Naive thymus-derived CD4-positive, alpha-beta T cell (primary cell): Measurements from ENCODE around the gene TEX53. TPM values are rescaled to one million over a fixed set of nuclear protein-coding genes. Genes with fewer than 3 reads are reported as not detected.

Experiments
- ATAC-seq: fragments of 150-1000 bp; cut with Tn5 transposase; 2 replicates; pipeline ENCODE4 v1.10.0; 2021; ENCODE audit warnings: mild to moderate bottlenecking, moderate library complexity
- CTCF ChIA-PET: fragments of 350-600 bp; sonication (Branson Sonifier 250); formaldehyde crosslinking; loops from one replicate; lab custom pipeline; 2021; ENCODE audit warnings: antibody characterized with exemption; lab: Charles Lee
- POLR2A ChIA-PET: fragments of 350-600 bp; sonication (Branson Sonifier 250); formaldehyde crosslinking; loops from one replicate; lab custom pipeline; 2021; ENCODE audit warnings: antibody characterized with exemption, inconsistent platforms; lab: Charles Lee
- DNase-seq, 9 donors: peaks; one replicate each; pipeline versions ENCODE4 v3.0.0 to v3.0.0-alpha.2; 2020 to 2022; ENCODE audit warnings: mixed read lengths in 1 of 9
- H3K27ac ChIP-seq: one replicate; pipeline ENCODE4 v1.7.0; 2013; ENCODE audit warnings: mild to moderate bottlenecking, low read depth, low read length, moderate library complexity
- H3K27me3 ChIP-seq, 2 donors: one replicate each; pipeline ENCODE4 v1.7.0; 2013; ENCODE audit warnings: low read length in 2 of 2, mild to moderate bottlenecking in 2 of 2, moderate library complexity in 2 of 2; ENCODE audit not compliant: control insufficient read depth in 2 of 2, insufficient read depth in 2 of 2
- H3K36me3 ChIP-seq, 3 experiments: 1 replicate in 2 of 3; 2 replicates in 1 of 3; pipeline ENCODE4 v1.7.0; 2013; ENCODE audit warnings: low read length in 3 of 3, mild to moderate bottlenecking in 3 of 3, moderate library complexity in 1 of 3; ENCODE audit not compliant: insufficient read depth in 3 of 3, control insufficient read depth in 2 of 3
- H3K4me1 ChIP-seq, 2 donors: one replicate each; pipeline ENCODE4 v1.7.0; 2013; ENCODE audit warnings: low read length in 2 of 2, mild to moderate bottlenecking in 2 of 2, moderate library complexity in 1 of 2; ENCODE audit not compliant: control insufficient read depth in 2 of 2, insufficient read depth in 2 of 2
- H3K4me3 ChIP-seq: 2 replicates; pipeline ENCODE4 v1.7.0; 2013; ENCODE audit warnings: mild to moderate bottlenecking, low read length
- H3K9me3 ChIP-seq, 3 experiments: 1 replicate in 2 of 3; 2 replicates in 1 of 3; pipeline ENCODE4 v1.7.0; 2013; ENCODE audit warnings: low read length in 3 of 3; ENCODE audit not compliant: control insufficient read depth in 2 of 3
- H3K27ac Mint-ChIP-seq, 9 donors: one replicate each; pipeline ENCODE4 v1.8.0; 2020 to 2022; ENCODE audit warnings: mixed read lengths in 9 of 9, mild to moderate bottlenecking in 8 of 9, moderate library complexity in 5 of 9, inconsistent platforms in 2 of 9
- H3K27me3 Mint-ChIP-seq, 5 donors: one replicate each; pipeline ENCODE4 v1.8.0; 2021 to 2022; ENCODE audit warnings: mixed read lengths in 5 of 5, mild to moderate bottlenecking in 1 of 5
- H3K36me3 Mint-ChIP-seq, 5 donors: one replicate each; pipeline ENCODE4 v1.8.0; 2020 to 2022; ENCODE audit warnings: mixed read lengths in 5 of 5, mild to moderate bottlenecking in 3 of 5, inconsistent platforms in 1 of 5
- H3K4me1 Mint-ChIP-seq, 7 donors: one replicate each; pipeline ENCODE4 v1.8.0; 2020 to 2022; ENCODE audit warnings: mixed read lengths in 7 of 7, mild to moderate bottlenecking in 3 of 7, inconsistent platforms in 1 of 7
- H3K4me3 Mint-ChIP-seq, 10 donors: one replicate each; pipeline ENCODE4 v1.8.0; 2020 to 2022; ENCODE audit warnings: mild to moderate bottlenecking in 10 of 10, mixed read lengths in 10 of 10, moderate library complexity in 6 of 10, inconsistent platforms in 2 of 10
- H3K9me3 Mint-ChIP-seq, 11 donors: one replicate each; pipeline ENCODE4 v1.8.0; 2020 to 2022; ENCODE audit warnings: mixed read lengths in 11 of 11, mild to moderate bottlenecking in 4 of 11, inconsistent platforms in 1 of 11, moderate library complexity in 1 of 11
- intact Hi-C, 2 donors: fragments of 100-400 bp; cut with micrococcal nuclease; formaldehyde crosslinking; loops; one replicate each; pipeline ENCODE4 v1.15.1; 2023
- polyA plus RNA-seq, 2 donors: library from polyadenylated mRNA; unstranded; fragments of 300-500 nt; fragmentation: Illumina TruSeq; gene quantifications; one replicate each; pipeline ENCODE4 v1.2.3, GENCODE V29; 2021
- total RNA-seq, 6 experiments: library from RNA in 5 of 6; stranded (reverse) in 5 of 6; gene quantifications; 1 replicate in 5 of 6; 2 replicates in 1 of 6; pipeline ENCODE4 v1.2.3 and lab custom pipeline; 2021 to 2026

The TEX53 gene
- total and polyA plus RNA-seq, 7 experiments from 2014 or later, result not detected

DNA sequence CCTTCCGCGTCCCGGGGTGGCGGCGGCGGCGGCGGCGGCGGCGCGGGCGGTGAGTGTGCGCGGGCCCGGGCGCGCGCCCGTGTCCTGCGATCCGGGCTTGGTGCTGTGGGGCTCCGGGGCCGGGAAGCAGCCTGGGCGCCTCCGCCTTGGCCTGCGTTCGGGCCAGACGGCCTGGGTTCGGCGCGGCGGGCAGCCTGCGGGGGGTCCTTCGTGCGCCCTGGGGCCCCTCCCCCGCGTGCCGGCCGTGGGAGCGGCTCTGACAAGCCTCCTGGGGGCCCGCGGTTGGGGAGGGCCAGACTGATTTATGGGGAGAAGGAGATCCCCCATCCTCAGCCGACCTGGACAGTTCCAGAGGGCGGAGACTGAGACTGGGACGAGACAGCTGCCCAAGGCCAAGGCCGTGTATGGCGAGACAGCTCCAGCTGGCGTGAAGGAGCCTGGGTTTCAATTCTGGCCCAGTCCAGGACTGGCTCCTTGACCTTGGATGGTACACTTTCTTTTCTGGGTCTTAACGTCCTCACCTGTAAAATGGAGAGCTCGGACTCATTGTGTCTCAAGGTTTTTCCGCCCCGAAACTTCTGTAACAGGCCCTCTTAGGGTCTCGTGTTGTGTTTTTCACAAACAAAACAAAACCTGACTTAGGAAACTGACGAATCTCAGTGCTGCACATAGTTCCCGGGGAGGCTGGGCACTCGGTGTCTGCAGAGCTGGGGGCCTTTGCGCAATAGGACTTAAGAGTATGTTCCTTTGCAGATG lies 45.9 kb downstream of the TEX53 start:
- H3K4me1 Mint-ChIP-seq, result peaks cover 34 to 63% (median 55%) of the 10 kb centered on the region in 7 donors
- peak; percentile 82 for ATAC-seq
- H3K4me1 ChIP-seq, result peaks cover 14 to 31% of the 10 kb centered on the region in 2 donors
- H3K27me3 ChIP-seq, result no peaks in the 10 kb centered on the region
- ChIA-PET POLR2A (interaction anchor here (0.6 to 20.3 kb wide), 17 partner anchors 8 to 264 kb away, joined by 3 to 329 read pairs (median 3); partner anchors contain the start of gene ATP6V1G1), CTCF (interaction anchor here (0.5 to 2.7 kb wide), 7 partner anchors 17 to 215 kb away, joined by 3 to 12 read pairs (median 4); partner anchors contain the start of gene ATP6V1G1)
- H3K27ac ChIP-seq, result peak overlapping the region; percentile 92
- no peaks in the 10 kb centered on the region for H3K9me3 ChIP-seq
- peak overlapping the region; percentile 85 for H3K4me3 ChIP-seq
- H3K36me3 Mint-ChIP-seq, result peaks cover 0 to 17% (median 5%) of the 10 kb centered on the region in 5 donors
- H3K27ac Mint-ChIP-seq, result peak overlapping the region; percentile 77 to 98 (median 95)
- no peaks in the 10 kb centered on the region for H3K27me3 Mint-ChIP-seq
- DNase-seq, result peak in 5 of 9 donors; percentile 24 to 44 (median 31)
- peak overlapping the region; percentile 90 to 99 (median 92) for H3K4me3 Mint-ChIP-seq
- no peaks in the 10 kb centered on the region for H3K36me3 ChIP-seq
- H3K9me3 Mint-ChIP-seq, result no peaks in the 10 kb centered on the region
- intact Hi-C loops, result loop anchor here (1.0 to 5.0 kb wide), 7 partner anchors 19 to 316 kb away; partner anchors contain the start of genes AKNA (in 2 of the 2) and ATP6V1G1 (in 2 of the 2)

GRCh38 chr9:114608525-114608796 lies 49.1 kb downstream of the TEX53 start:
- no peak overlapping the region for H3K4me3 Mint-ChIP-seq
- POLR2A ChIA-PET, result interaction anchor here (0.9 to 20.3 kb wide), 2 partner anchors 16 to 32 kb away, joined by 3 to 329 read pairs; partner anchors contain the start of gene ATP6V1G1
- CTCF ChIA-PET, result no interaction called here

GRCh38 chr9:114607671-114608524 lies 49.7 kb downstream of the TEX53 start:
- POLR2A ChIA-PET, result interaction anchor here (0.9 to 20.3 kb wide), 2 partner anchors 16 to 32 kb away, joined by 3 to 329 read pairs; partner anchors contain the start of gene ATP6V1G1
- CTCF ChIA-PET, result interaction anchor here (1.1 to 1.6 kb wide), 2 partner anchors 12 to 15 kb away, joined by 4 to 6 read pairs; no protein-coding TSS in a partner anchor
- DNase-seq (no peak), ATAC-seq (no peak)
- Mint-ChIP-seq H3K36me3 (peaks cover 0 to 10% (median 3%) of the 10 kb centered on the region in 5 donors), H3K27me3 (no peaks in the 10 kb centered on the region), H3K4me1 (peaks cover 14 to 32% (median 29%) of the 10 kb centered on the region in 7 donors), H3K9me3 (peaks cover 0 to under 1% (median 0%) of the 10 kb centered on the region in 11 donors), H3K4me3 (no peak overlapping the region), H3K27ac (peak overlapping the region in 5 of 9 donors; percentile 11 to 74 (median 45))
- peaks cover 8 to 16% of the 10 kb centered on the region in 2 donors for H3K4me1 ChIP-seq
- no peak overlapping the region for H3K27ac ChIP-seq
- H3K36me3 ChIP-seq, result no peaks in the 10 kb centered on the region
- H3K9me3 ChIP-seq, result no peaks in the 10 kb centered on the region
- no peaks in the 10 kb centered on the region for H3K27me3 ChIP-seq
- intact Hi-C loops, result no loop called here
- H3K4me3 ChIP-seq, result no peak overlapping the region

More at GRCh38 chr9:114608525-114608796, 49.1 kb downstream of the TEX53 start:
- no peaks in the 10 kb centered on the region for H3K27me3 ChIP-seq
- Mint-ChIP-seq H3K9me3 (no peaks in the 10 kb centered on the region), H3K36me3 (peaks cover 0 to 6% (median 3%) of the 10 kb centered on the region in 5 donors), H3K27me3 (no peaks in the 10 kb centered on the region), H3K27ac (peak overlapping the region in 3 of 9 donors; percentile 45 to 74 (median 59)), H3K4me1 (peaks cover 19 to 38% (median 35%) of the 10 kb centered on the region in 7 donors)
- no peak overlapping the region for H3K27ac ChIP-seq
- no peaks in the 10 kb centered on the region for H3K36me3 ChIP-seq
- H3K9me3 ChIP-seq, result no peaks in the 10 kb centered on the region
- intact Hi-C loops, result no loop called here
- H3K4me1 ChIP-seq, result peaks cover 13 to 21% of the 10 kb centered on the region in 2 donors
- no peak for DNase-seq
- ATAC-seq, result no peak
- no peak overlapping the region for H3K4me3 ChIP-seq

DNA sequence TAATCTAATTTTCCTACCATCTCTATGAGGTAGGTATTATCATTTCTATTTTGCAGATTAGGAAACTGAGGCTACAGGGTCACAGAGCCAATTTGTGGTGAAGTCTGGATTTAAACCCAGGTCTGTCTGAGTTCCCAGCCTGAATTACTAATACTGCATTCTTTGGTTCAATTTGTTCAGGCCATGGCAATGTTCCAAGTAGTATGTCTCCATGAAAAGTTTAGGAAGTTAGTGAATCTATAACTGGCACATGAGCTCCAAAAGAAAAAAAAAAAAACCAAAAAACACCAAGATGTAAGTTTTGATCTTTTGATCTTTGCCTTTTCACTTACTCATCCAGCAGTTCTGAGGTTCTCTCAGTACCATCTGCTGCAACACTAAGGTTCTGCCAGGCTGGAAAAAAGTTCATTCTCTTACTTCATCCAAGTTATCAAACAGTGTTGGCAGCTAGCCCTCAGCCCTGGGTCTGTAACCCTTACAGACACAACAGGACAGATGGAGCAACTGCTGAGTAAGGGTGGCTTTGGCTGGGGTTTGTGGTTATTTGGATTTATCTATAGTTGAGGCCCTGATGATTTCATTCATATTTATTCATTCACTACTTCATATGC lies 50.9 kb downstream of the TEX53 start:
- Histone ChIP-seq H3K4me1 (peaks cover under 1 to 8% of the 10 kb centered on the region in 2 donors), H3K9me3 (peaks cover 0 to 7% (median 6%) of the 10 kb centered on the region in 3 experiments), H3K27ac (no peak overlapping the region), H3K27me3 (no peaks in the 10 kb centered on the region), H3K4me3 (no peak overlapping the region), H3K36me3 (no peaks in the 10 kb centered on the region)
- no peak for DNase-seq
- Mint-ChIP-seq H3K4me3 (no peak overlapping the region), H3K27ac (peak overlapping the region in 3 of 9 donors; percentile 11 to 73 (median 57)), H3K9me3 (peaks cover 0 to 7% (median 3%) of the 10 kb centered on the region in 11 donors), H3K36me3 (peaks cover 4 to 18% (median 8%) of the 10 kb centered on the region in 5 donors), H3K4me1 (peaks cover 4 to 21% (median 18%) of the 10 kb centered on the region in 7 donors), H3K27me3 (no peaks in the 10 kb centered on the region)
- CTCF ChIA-PET, result interaction anchor here (0.5 to 1.6 kb wide), 2 partner anchors 10 to 14 kb away, joined by 3 to 4 read pairs; no protein-coding TSS in a partner anchor
- intact Hi-C loops, result no loop called here
- POLR2A ChIA-PET, result interaction anchor here (0.6 to 20.3 kb wide), 4 partner anchors 14 to 322 kb away, joined by 3 to 329 read pairs (median 4); partner anchors contain the start of gene ATP6V1G1
- ATAC-seq, result no peak

Other genes with a start within 250 kb of the TEX53 start
- gene WHRN, start 152.3 kb downstream of the TEX53 start, total RNA-seq, result 10 to 100 TPM in 2 of 5 experiments, 1 to 10 TPM in 3; 1.1 to 24.0 (median 3.0) TPM
- gene WHRN, start 152.3 kb downstream of the TEX53 start, polyA plus RNA-seq, result under 1 TPM in 1 of 2 donors, not detected in 1; 0.12 TPM
- gene ATP6V1G1, start 70.0 kb downstream of the TEX53 start, total RNA-seq, result 100 to 1,000 TPM in 3 of 5 experiments, 10 to 100 TPM in 2; 86.2 to 136 (median 130) TPM
- gene ATP6V1G1, start 70.0 kb downstream of the TEX53 start, polyA plus RNA-seq, result 100 to 1,000 TPM; 256 to 372 TPM
- gene TMEM268, start 46.5 kb downstream of the TEX53 start, total RNA-seq, result 10 to 100 TPM; 15.7 to 21.7 (median 19.8) TPM
- gene TMEM268, start 46.5 kb downstream of the TEX53 start, polyA plus RNA-seq, result 10 to 100 TPM in 1 of 2 donors, 1 to 10 TPM in 1; 8.0 to 11.6 TPM
- gene TEX48, start 24.4 kb upstream of the TEX53 start, total RNA-seq, result under 1 TPM in 1 of 5 experiments, not detected in 4; 0.85 TPM
- not detected for gene TEX48, start 24.4 kb upstream of the TEX53 start, polyA plus RNA-seq
- 1 to 10 TPM in 1 of 5 experiments, under 1 TPM in 1, not detected in 3; 0.44 to 3.8 TPM for gene TNFSF15, start 148.2 kb upstream of the TEX53 start, total RNA-seq
- not detected for gene TNFSF15, start 148.2 kb upstream of the TEX53 start, polyA plus RNA-seq